ENCODE data around the gene WDR64.

DNA sequence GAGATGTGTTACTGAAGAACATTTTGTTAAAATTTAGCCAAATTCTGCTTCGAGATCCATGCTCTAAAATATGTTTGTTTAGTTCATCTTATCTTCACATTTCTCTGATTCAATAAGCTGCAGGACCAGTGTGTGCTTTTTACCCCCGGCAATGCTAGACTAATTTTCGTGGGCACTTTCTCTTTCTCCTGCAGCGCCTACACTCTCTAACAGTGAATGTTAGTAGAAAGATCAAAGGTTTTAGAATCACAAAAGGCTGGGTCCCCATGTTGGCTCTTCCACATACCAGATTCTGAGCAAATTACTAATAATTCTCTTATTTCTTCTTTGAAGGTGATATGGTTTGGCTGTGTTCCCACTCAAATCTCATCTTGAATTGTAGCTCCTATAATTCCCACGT lies 20.4 kb upstream of the WDR64 start:
- TF ChIP-seq POLR2A (IDR thresholded peaks at IDR 0.05) (no peak), CTCF (IDR thresholded peaks at IDR 0.05) (no peak)

Measured in testis (tissue), 2 donors.